Endothelial cell of umbilical vein (primary cell): ENCODE data around the gene POU6F1. TPM values are rescaled to one million over a fixed set of nuclear protein-coding genes. Genes with fewer than 3 reads are reported as not detected.

Source experiments
- BruUV-seq: library from RNA; stranded (reverse); fragments of 400-500 nt; replicated peaks from 2 replicates; lab custom pipeline; 2021; lab: Mats Ljungman, UMichigan
- CTCF ChIA-PET: fragments of 300-600, 350-600 bp; sonication (Branson Sonifier 250); formaldehyde crosslinking; loops from one replicate; lab custom pipeline; 2021; ENCODE audit warnings: antibody characterized with exemption, inconsistent platforms; lab: Charles Lee
- POLR2A ChIA-PET: fragments of 300-600, 350-600 bp; sonication (Branson Sonifier 250); formaldehyde crosslinking; loops from one replicate; lab custom pipeline; 2021; ENCODE audit warnings: antibody characterized with exemption, inconsistent platforms; lab: Charles Lee
- DNase-seq: peaks from one replicate; pipeline ENCODE4 v3.0.0-alpha.2; 2011; ENCODE audit warnings: low read depth, low spot score
- FAIRE-seq: peaks from 2 replicates; lab custom pipeline; 2011; peaks lifted over from hg19 to GRCh38; lab: Jason Lieb, UNC
- H2AFZ ChIP-seq: 2 replicates; pipeline ENCODE4 v1.6.0; 2012; ENCODE audit warnings: low read depth, low read length, control low read depth, inconsistent platforms
- H3K27ac ChIP-seq: 2 replicates; pipeline ENCODE4 v1.5.1; 2011; ENCODE audit warnings: low read depth, mild to moderate bottlenecking, control low read depth, low read length, moderate library complexity; ENCODE audit not compliant: insufficient read depth
- H3K27me3 ChIP-seq, 2 experiments: 2 replicates each; pipeline versions ENCODE4 v1.6.0 to v1.6.1; 2011; ENCODE audit warnings: low read length in 2 of 2, mixed read lengths in 1 of 2; ENCODE audit not compliant: control insufficient read depth in 2 of 2, insufficient read depth in 2 of 2
- H3K36me3 ChIP-seq, 2 experiments: 2 replicates in 1 of 2; 3 replicates in 1 of 2; pipeline ENCODE4 v1.5.1; 2011; ENCODE audit warnings: low read length in 2 of 2, mild to moderate bottlenecking in 1 of 2, moderate library complexity in 1 of 2; ENCODE audit not compliant: control insufficient read depth in 2 of 2, insufficient read depth in 2 of 2; ENCODE audit errors: extremely low read depth in 1 of 2
- H3K4me1 ChIP-seq: 3 replicates; pipeline ENCODE4 v1.5.1; 2011; ENCODE audit warnings: mild to moderate bottlenecking, low read length; ENCODE audit not compliant: control insufficient read depth, insufficient read depth; ENCODE audit errors: extremely low read depth
- H3K4me2 ChIP-seq: 2 replicates; pipeline ENCODE4 v1.6.1; 2011; ENCODE audit warnings: low read length, control low read depth, mixed read lengths; ENCODE audit not compliant: insufficient read depth
- H3K4me3 ChIP-seq, 3 experiments: fragments of 200-600 bp in 1 of 3; sonication (generic), shearing (Covaris generic) in 1 of 3; replicated peaks in 1 of 3; 2 replicates each; pipeline ENCODE4 v1.5.1; 2011 to 2016; ENCODE audit warnings: control low read depth in 3 of 3, low read length in 3 of 3, mild to moderate bottlenecking in 2 of 3, inconsistent platforms in 1 of 3, low read depth in 1 of 3, moderate library complexity in 1 of 3; ENCODE audit not compliant: insufficient read depth in 1 of 3
- H3K79me2 ChIP-seq: 2 replicates; pipeline ENCODE4 v1.6.0; 2012; ENCODE audit warnings: low read length, inconsistent platforms; ENCODE audit not compliant: control insufficient read depth, insufficient read depth
- H3K9ac ChIP-seq: replicated peaks from 2 replicates; pipeline ENCODE3; 2011; ENCODE audit warnings: low read length, control low read depth; ENCODE audit not compliant: insufficient read depth; ENCODE audit errors: extremely low read depth
- H3K9me1 ChIP-seq: replicated peaks from 3 replicates; pipeline ENCODE4 v1.6.0; 2011; ENCODE audit warnings: mild to moderate bottlenecking, low read length; ENCODE audit not compliant: control insufficient read depth, insufficient read depth; ENCODE audit errors: extremely low read depth
- H3K9me3 ChIP-seq: replicated peaks from 2 replicates; pipeline ENCODE4 v1.5.1; 2012; ENCODE audit warnings: low read length, inconsistent platforms; ENCODE audit not compliant: control insufficient read depth, insufficient read depth
- H4K20me1 ChIP-seq: replicated peaks from 2 replicates; pipeline ENCODE3; 2011; ENCODE audit warnings: mild to moderate bottlenecking, low read length; ENCODE audit not compliant: control insufficient read depth, insufficient read depth; ENCODE audit errors: extremely low read depth
- CTCF ChIP-seq, 2 donors: IDR thresholded peaks; 1 replicate in 1 of 2; 2 replicates in 1 of 2; pipeline ENCODE4 v1.5.1; 2011; ENCODE audit warnings: low read length in 2 of 2, mild to moderate bottlenecking in 2 of 2, moderate library complexity in 2 of 2, control low read depth in 1 of 2, inconsistent platforms in 1 of 2, low read depth in 1 of 2; ENCODE audit not compliant: insufficient read depth in 1 of 2; ENCODE audit errors: extremely low read depth in 1 of 2
- GATA2 ChIP-seq: IDR thresholded peaks from 2 replicates; pipeline ENCODE4 v1.7.0; 2011; ENCODE audit warnings: low read depth, mild to moderate bottlenecking, moderate library complexity, mixed read lengths, low read length; ENCODE audit not compliant: insufficient read length, insufficient read depth
- JUN ChIP-seq: IDR thresholded peaks from 2 replicates; pipeline ENCODE4 v1.6.1; 2011; ENCODE audit warnings: borderline replicate concordance, low read depth; ENCODE audit not compliant: insufficient read length, insufficient read depth
- MAX ChIP-seq: IDR thresholded peaks from 2 replicates; pipeline ENCODE4 v1.6.1; 2011; ENCODE audit not compliant: insufficient read depth, insufficient read length
- POLR2A ChIP-seq: IDR thresholded peaks from 2 replicates; pipeline ENCODE4 v1.6.1; 2012; ENCODE audit warnings: low read depth, mild to moderate bottlenecking, control low read depth, low read length
- POLR2AphosphoS5 ChIP-seq: IDR thresholded peaks from 2 replicates; pipeline ENCODE4 v1.6.1; 2012; ENCODE audit warnings: low read depth, mild to moderate bottlenecking, control low read depth, low read length, moderate library complexity; ENCODE audit not compliant: insufficient read depth
- dilution Hi-C: fragments of 300-500 bp; cut with MboI; formaldehyde crosslinking; loops from one replicate; pipeline ENCODE4 v1.15.0; 2019; ENCODE audit warnings: low sequenced_read_pairs; ENCODE audit not compliant: extremely low pct_ligation_motif_present
- intact Hi-C: fragments of 100-400 bp; cut with micrococcal nuclease; formaldehyde crosslinking; loops from one replicate; pipeline ENCODE4 v1.10.0; 2022
- polyA plus RNA-seq, 4 experiments: library from polyadenylated mRNA; depleted of rRNA in 3 of 4; stranded (reverse) in 3 of 4; unstranded in 1 of 4; fragments of >200 nt; gene quantifications; 2 replicates each; pipeline versions ENCODE4 v1.2.1 to v1.2.3, GENCODE V29; 2011 to 2012; ENCODE audit warnings: missing spikeins in 1 of 4
- total RNA-seq: library from RNA; stranded (reverse); gene quantifications from 2 replicates; pipeline ENCODE4 v1.2.3, GENCODE V29; 2021

The POU6F1 gene
- total and polyA plus RNA-seq, 2 donors (not counting 3 experiments of a cell fraction or from before 2014, with no cell fraction given), result 5.4 to 14.4 TPM

- H3K27me3 ChIP-seq, result no peaks in the 10 kb centered on the region
- POLR2A ChIA-PET, result interaction anchor here (0.6 to 1.0 kb wide), 4 partner anchors 24 to 155 kb away, joined by 3 to 4 read pairs (median 3); no protein-coding TSS in a partner anchor
- peaks cover 19% of the 10 kb centered on the region for H3K79me2 ChIP-seq
- H3K9me1 ChIP-seq, result no peaks in the 10 kb centered on the region
- peak within 1 kb of the TSS; percentile 79 for H3K4me2 ChIP-seq
- TF ChIP-seq POLR2A, result peak; percentile 93
- no peak for TF ChIP-seq GATA2
- TF ChIP-seq JUN, result no peak
- peak; percentile 67 for TF ChIP-seq POLR2AphosphoS5
- TF ChIP-seq CTCF (IDR thresholded peaks at IDR 0.05; ENCODE audit: extremely low read depth in 1 of 2, insufficient read depth in 1 of 2, low read depth in 1 of 2, low read length in 2 of 2), result peak in 1 of 2 donors; percentile 31
- peak; percentile 86 for TF ChIP-seq MAX
- no peaks in the 10 kb centered on the region for H4K20me1 ChIP-seq
- DNase-seq, result peak; percentile 96
- intact Hi-C loops, result loop anchor here (1.0 to 5.0 kb wide), 4 partner anchors 20 to 191 kb away; partner anchors contain the start of genes CSRNP2, LETMD1, POU6F1 and TFCP2
- dilution Hi-C loops, result no loop called here
- peaks cover 12% of the 10 kb centered on the region for H3K4me1 ChIP-seq
- peak within 1 kb of the TSS; percentile 85 for H3K27ac ChIP-seq
- CTCF ChIA-PET, result interaction anchor here (0.6 to 1.9 kb wide), 8 partner anchors 14 to 413 kb away, joined by 3 to 11 read pairs (median 4); partner anchors contain the start of gene POU6F1
- peak within 1 kb of the TSS; percentile 11 to 97 (median 66) for H3K4me3 ChIP-seq
- peaks cover 16 to 20% of the 10 kb centered on the region in 2 experiments for H3K36me3 ChIP-seq
- peak within 1 kb of the TSS; percentile 69 for H2AFZ ChIP-seq
- peak; percentile 96 for FAIRE-seq
- TSS peak; percentile 67 for BruUV-seq
- H3K9me3 ChIP-seq, result no peaks in the 10 kb centered on the region
- peak within 1 kb of the TSS; percentile 95 for H3K9ac ChIP-seq
Measured at GRCh38 chr12:51238510-51239334, 20.9 kb upstream of the POU6F1 start, which contains the start of gene DAZAP2. Gene DAZAP2, plus strand, starts transcription at chr12:51238826. Its CDS starts 82 bp downstream, at chr12:51238908.
